ENCODE measurements around the gene CHST8. TPM values are rescaled to one million over a fixed set of nuclear protein-coding genes. Genes with fewer than 3 reads are reported as not detected.

Gene CHST8
- polyA plus RNA-seq, 1 of the 3 experiments (the other 2 are of a cell fraction), result 0.05 TPM

- Histone ChIP-seq H3K79me2 (ENCODE audit: insufficient read depth) (no peaks in the 10 kb centered on the region), H4K20me1 (ENCODE audit: insufficient read depth) (no peaks in the 10 kb centered on the region), H3K9ac (no peak overlapping the region), H3F3A (replicated peaks; ENCODE audit: insufficient read depth) (no peaks in the 10 kb centered on the region), H3K4me2 (no peak overlapping the region), H3K9me3 (no peaks in the 10 kb centered on the region), H2AFZ (ENCODE audit: low read depth) (no peak overlapping the region), H3K36me3 (replicated peaks in 1 of 2; ENCODE audit: control insufficient read depth in 1 of 2, insufficient read depth in 2 of 2, low read length in 1 of 2) (no peaks in the 10 kb centered on the region), H3K9me2 (no peaks in the 10 kb centered on the region), H3K4me3 (ENCODE audit: low read depth in 2 of 2, low read length in 1 of 2) (no peak overlapping the region), H3K27ac (ENCODE audit: low read depth in 2 of 2, low read length in 1 of 2) (no peak overlapping the region), H3K27me3 (ENCODE audit: insufficient read depth) (no peaks in the 10 kb centered on the region), H3K4me1 (ENCODE audit: control insufficient read depth in 1 of 2, insufficient read depth in 2 of 2, low read depth in 1 of 2, low read length in 1 of 2) (no peaks in the 10 kb centered on the region)
- ChIA-PET POLR2A (no interaction called here), CTCF (no interaction called here)
- no peak for TF ChIP-seq REST (IDR thresholded peaks at IDR 0.05; ENCODE audit: low read depth, low read length)
- no peak for TF ChIP-seq RXRA (IDR thresholded peaks at IDR 0.05; ENCODE audit: borderline replicate concordance, low read depth)
- TF ChIP-seq GATA2 (CRISPR knock-in tag; IDR thresholded peaks at IDR 0.05), result no peak
- TF ChIP-seq TEAD4 (IDR thresholded peaks at IDR 0.05; ENCODE audit: borderline replicate concordance, insufficient read depth), result no peak
- no peak for TF ChIP-seq FOXJ3 (CRISPR knock-in tag; IDR thresholded peaks at IDR 0.05)
- TF ChIP-seq SIN3A (IDR thresholded peaks at IDR 0.05; ENCODE audit: borderline replicate concordance, low read depth, low read length), result no peak
- WGBS (ENCODE audit: low lambda C conversion rate), result 60% methylated on average over 6 of the region's 6 CpGs
- DNase-seq, result no peak
These were observed 25.4 kb downstream of the CHST8 start for GRCh38 chr19:33647146-33647545.

- H3K27me3 ChIP-seq (ENCODE audit: insufficient read depth), result no peaks in the 10 kb centered on the region
- no peaks in the 10 kb centered on the region for H4K20me1 ChIP-seq (ENCODE audit: insufficient read depth)
- no peaks in the 10 kb centered on the region for H3K9me2 ChIP-seq
- no peak overlapping the region for H2AFZ ChIP-seq (ENCODE audit: low read depth)
- DNase-seq, result no peak
- no peaks in the 10 kb centered on the region for H3K36me3 ChIP-seq (replicated peaks in 1 of 2; ENCODE audit: control insufficient read depth in 1 of 2, insufficient read depth in 2 of 2, low read length in 1 of 2)
- H3K9me3 ChIP-seq, result no peaks in the 10 kb centered on the region
- no peaks in the 10 kb centered on the region for H3K4me1 ChIP-seq (ENCODE audit: control insufficient read depth in 1 of 2, insufficient read depth in 2 of 2, low read depth in 1 of 2, low read length in 1 of 2)
- no peak overlapping the region for H3K27ac ChIP-seq (ENCODE audit: low read depth in 2 of 2, low read length in 1 of 2)
- CTCF ChIA-PET, result no interaction called here
- no peaks in the 10 kb centered on the region for H3K79me2 ChIP-seq (ENCODE audit: insufficient read depth)
- H3K4me3 ChIP-seq (ENCODE audit: low read depth in 2 of 2, low read length in 1 of 2), result no peak overlapping the region
- H3F3A ChIP-seq (replicated peaks; ENCODE audit: insufficient read depth), result no peaks in the 10 kb centered on the region
- POLR2A ChIA-PET, result no interaction called here
- 40% methylated on average over 4 of the region's 4 CpGs for WGBS (ENCODE audit: low lambda C conversion rate)
- no peak overlapping the region for H3K4me2 ChIP-seq
- H3K9ac ChIP-seq, result no peak overlapping the region
- TF ChIP-seq RAD21 (IDR thresholded peaks at IDR 0.05; ENCODE audit: low read length) (no peak), YY1 (IDR thresholded peaks at IDR 0.05; ENCODE audit: low read depth) (no peak), GABPA (IDR thresholded peaks at IDR 0.05; ENCODE audit: low read depth) (no peak), FOSL2 (IDR thresholded peaks at IDR 0.05; ENCODE audit: borderline replicate concordance, low read depth) (no peak), TCF12 (IDR thresholded peaks at IDR 0.05) (no peak), TAF1 (IDR thresholded peaks at IDR 0.05; ENCODE audit: borderline replicate concordance, low read depth, low read length) (no peak), GATA2 (CRISPR knock-in tag; IDR thresholded peaks at IDR 0.05) (no peak), FOXM1 (IDR thresholded peaks at IDR 0.05; ENCODE audit: low read depth) (no peak), ZBTB33 (IDR thresholded peaks at IDR 0.05; ENCODE audit: borderline replicate concordance, low read depth) (no peak), POLR2AphosphoS5 (IDR thresholded peaks at IDR 0.05; ENCODE audit: low read depth, low read length) (no peak), USF2 (IDR thresholded peaks at IDR 0.05; ENCODE audit: borderline replicate concordance, low read depth, low read length) (no peak), PBX3 (IDR thresholded peaks at IDR 0.05) (no peak), IRF3 (IDR thresholded peaks at IDR 0.05; ENCODE audit: low read depth, low read length) (no peak), NFIC (IDR thresholded peaks at IDR 0.05; ENCODE audit: borderline replicate concordance) (no peak), EP300 (IDR thresholded peaks at IDR 0.05; ENCODE audit: borderline replicate concordance in 1 of 2, low read depth in 1 of 2, low read length in 1 of 2) (no peak)
These were observed 28.0 kb downstream of the CHST8 start for GRCh38 chr19:33649627-33650305.

All from SK-N-SH (cell line).